Activated T-cell treated with anti-CD3 and anti-CD28 coated beads for 48 hours (primary cell): ENCODE measurements around the gene RGS5.

Experiments
- DNase-seq: peaks from one replicate; pipeline ENCODE4 v3.0.0-alpha.2; 2020; ENCODE audit warnings: low read depth

RGS5 gene

GRCh38 chr1:163145435-163145834 lies 57.3 kb downstream of the RGS5 start:
- DNase-seq = no peak

- no peak for DNase-seq
These were observed 58.3 kb downstream of the RGS5 start for GRCh38 chr1:163144418-163144817.

GRCh38 chr1:163142152-163142551 lies 60.6 kb downstream of the RGS5 start:
- DNase-seq = no peak

- no peak for DNase-seq
These were observed 61.2 kb downstream of the RGS5 start for GRCh38 chr1:163141556-163141955.

- DNase-seq = no peak
These were observed 65.0 kb downstream of the RGS5 start for GRCh38 chr1:163137556-163138265.

GRCh38 chr1:163131981-163132380 lies 70.7 kb downstream of the RGS5 start:
- DNase-seq = no peak

- DNase-seq = no peak
These were observed 72.4 kb downstream of the RGS5 start for GRCh38 chr1:163130225-163130856.

- no peak for DNase-seq
These were observed 74.4 kb downstream of the RGS5 start for GRCh38 chr1:163128282-163128681.

GRCh38 chr1:163124812-163125211 lies 77.9 kb downstream of the RGS5 start:
- no peak for DNase-seq

GRCh38 chr1:163120372-163120771 lies 82.3 kb downstream of the RGS5 start:
- no peak for DNase-seq

- DNase-seq = no peak
These were observed 83.0 kb downstream of the RGS5 start for GRCh38 chr1:163119707-163120106.

- no peak for DNase-seq
These were observed 86.8 kb downstream of the RGS5 start for GRCh38 chr1:163115887-163116286.

GRCh38 chr1:163107655-163108054 lies 95.1 kb downstream of the RGS5 start:
- no peak for DNase-seq

- no peak for DNase-seq
These were observed 96.2 kb downstream of the RGS5 start for GRCh38 chr1:163106364-163106987.

GRCh38 chr1:163104385-163105099 lies 98.2 kb downstream of the RGS5 start:
- DNase-seq = no peak

GRCh38 chr1:163102590-163102989 lies 100.1 kb downstream of the RGS5 start:
- DNase-seq = no peak

GRCh38 chr1:163095213-163095612 lies 107.5 kb downstream of the RGS5 start:
- DNase-seq = no peak

- no peak for DNase-seq
These were observed 108.1 kb downstream of the RGS5 start for GRCh38 chr1:163094589-163094988.

- no peak for DNase-seq
These were observed 108.5 kb downstream of the RGS5 start for GRCh38 chr1:163094182-163094581.

GRCh38 chr1:163093579-163093978 lies 109.1 kb downstream of the RGS5 start:
- no peak for DNase-seq

- no peak for DNase-seq
These were observed 109.5 kb downstream of the RGS5 start for GRCh38 chr1:163093169-163093568.
